Lower leg skin (tissue), 4 donors: ENCODE measurements around the gene NMUR1. TPM values are rescaled to one million over a fixed set of nuclear protein-coding genes. Genes with fewer than 3 reads are reported as not detected.

ENCODE experiments used
- DNase-seq, 2 donors: peaks; one replicate each; pipeline ENCODE4 v3.0.0-alpha.2; 2019; ENCODE audit warnings: low spot score in 2 of 2
- H3K4me3 ChIP-seq: fragments of 200-600 bp; sonication (generic); 2 replicates; pipeline ENCODE4 v1.5.1; 2017; ENCODE audit warnings: mild to moderate bottlenecking, low read depth; ENCODE audit not compliant: poor library complexity, severe bottlenecking
- CTCF ChIP-seq, 3 donors: fragments of 450-650 bp; IDR thresholded peaks; one replicate each; pipeline ENCODE4 v1.5.1; 2016; ENCODE audit warnings: antibody characterized with exemption in 3 of 3, mild to moderate bottlenecking in 3 of 3, moderate library complexity in 2 of 3
- POLR2A ChIP-seq, 2 donors: fragments of 450-650 bp; IDR thresholded peaks; one replicate each; pipeline ENCODE4 v1.6.1; 2016 to 2017; ENCODE audit warnings: antibody characterized with exemption in 2 of 2, mild to moderate bottlenecking in 1 of 2, moderate library complexity in 1 of 2
- WGBS, 2 donors: methylation state at CpG; one replicate each; pipeline ENCODE4 v1.1.5; 2018; 5-methylcytosine and 5-hydroxymethylcytosine counted together
- intact Hi-C: fragments of 100-400 bp; cut with DNase I; formaldehyde crosslinking; loops from one replicate; pipeline ENCODE4 v1.15.0; 2023; ENCODE audit warnings: low total_unique reads
- total RNA-seq, 4 donors: library from RNA; depleted of rRNA; stranded (reverse); fragments of >200 nt; gene quantifications; one replicate each; pipeline ENCODE4 v1.1.0, GENCODE V29; 2016

The NMUR1 gene
- total RNA-seq, 4 donors from 2014 or later = 0.19 to 0.29 TPM; not detected in 2

GRCh38 chr2:231547315-231548110, 17.3 kb upstream of the NMUR1 start:
- no peak for DNase-seq
- H3K4me3 ChIP-seq = no peak overlapping the region
- intact Hi-C loops = no loop called here
- TF ChIP-seq POLR2A (IDR thresholded peaks at IDR 0.05) (no peak), CTCF (IDR thresholded peaks at IDR 0.05) (no peak)
- 96% methylated on average over 12 of the region's 12 CpGs for WGBS, 2 donors

- WGBS, 2 donors = 86 to 89% methylated on average over 13 of the region's 13 CpGs
- intact Hi-C loops = no loop called here
- TF ChIP-seq CTCF (IDR thresholded peaks at IDR 0.05) (no peak), POLR2A (IDR thresholded peaks at IDR 0.05) (no peak)
- H3K4me3 ChIP-seq = no peak overlapping the region
- DNase-seq = no peak
Observed at GRCh38 chr2:231546014-231546715, 15.9 kb upstream of the NMUR1 start.

GRCh38 chr2:231545105-231545902, 15.1 kb upstream of the NMUR1 start:
- peak; percentile 36 to 78 for DNase-seq
- TF ChIP-seq CTCF (IDR thresholded peaks at IDR 0.05) (no peak), POLR2A (IDR thresholded peaks at IDR 0.05) (no peak)
- intact Hi-C loops = no loop called here
- 55 to 67% methylated on average over 14 of the region's 14 CpGs for WGBS, 2 donors
- H3K4me3 ChIP-seq = no peak overlapping the region

GRCh38 chr2:231542136-231542535, 11.9 kb upstream of the NMUR1 start:
- intact Hi-C loops = no loop called here
- no peak for TF ChIP-seq POLR2A (IDR thresholded peaks at IDR 0.05)
- no peak for TF ChIP-seq CTCF (IDR thresholded peaks at IDR 0.05)
- 30 to 34% methylated on average over 3 of the region's 3 CpGs for WGBS, 2 donors

GRCh38 chr2:231541645-231542044, 11.4 kb upstream of the NMUR1 start:
- TF ChIP-seq POLR2A (IDR thresholded peaks at IDR 0.05) = no peak
- no peak for TF ChIP-seq CTCF (IDR thresholded peaks at IDR 0.05)
- 40 to 64% methylated on average over 10 to 11 of the region's 11 CpGs for WGBS, 2 donors
- intact Hi-C loops = no loop called here

More at GRCh38 chr2:231542136-231542535, 11.9 kb upstream of the NMUR1 start:
- no peak for DNase-seq
- H3K4me3 ChIP-seq = no peak overlapping the region

More at GRCh38 chr2:231541645-231542044, 11.4 kb upstream of the NMUR1 start:
- DNase-seq = peak in 1 of 2 donors; percentile 84
- no peak overlapping the region for H3K4me3 ChIP-seq
